DMS114 treated with DMSO at 0.1 percent for 48 hours (cell line): ENCODE measurements around the gene URGCP.

Experiments
- DNase-seq: peaks from one replicate; lab custom pipeline; 2025; ENCODE audit not compliant: unreplicated experiment; lab: John Stamatoyannopoulos, UW

URGCP gene, protein sequence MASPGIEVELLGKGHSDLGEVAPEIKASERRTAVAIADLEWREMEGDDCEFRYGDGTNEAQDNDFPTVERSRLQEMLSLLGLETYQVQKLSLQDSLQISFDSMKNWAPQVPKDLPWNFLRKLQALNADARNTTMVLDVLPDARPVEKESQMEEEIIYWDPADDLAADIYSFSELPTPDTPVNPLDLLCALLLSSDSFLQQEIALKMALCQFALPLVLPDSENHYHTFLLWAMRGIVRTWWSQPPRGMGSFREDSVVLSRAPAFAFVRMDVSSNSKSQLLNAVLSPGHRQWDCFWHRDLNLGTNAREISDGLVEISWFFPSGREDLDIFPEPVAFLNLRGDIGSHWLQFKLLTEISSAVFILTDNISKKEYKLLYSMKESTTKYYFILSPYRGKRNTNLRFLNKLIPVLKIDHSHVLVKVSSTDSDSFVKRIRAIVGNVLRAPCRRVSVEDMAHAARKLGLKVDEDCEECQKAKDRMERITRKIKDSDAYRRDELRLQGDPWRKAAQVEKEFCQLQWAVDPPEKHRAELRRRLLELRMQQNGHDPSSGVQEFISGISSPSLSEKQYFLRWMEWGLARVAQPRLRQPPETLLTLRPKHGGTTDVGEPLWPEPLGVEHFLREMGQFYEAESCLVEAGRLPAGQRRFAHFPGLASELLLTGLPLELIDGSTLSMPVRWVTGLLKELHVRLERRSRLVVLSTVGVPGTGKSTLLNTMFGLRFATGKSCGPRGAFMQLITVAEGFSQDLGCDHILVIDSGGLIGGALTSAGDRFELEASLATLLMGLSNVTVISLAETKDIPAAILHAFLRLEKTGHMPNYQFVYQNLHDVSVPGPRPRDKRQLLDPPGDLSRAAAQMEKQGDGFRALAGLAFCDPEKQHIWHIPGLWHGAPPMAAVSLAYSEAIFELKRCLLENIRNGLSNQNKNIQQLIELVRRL

DNA sequence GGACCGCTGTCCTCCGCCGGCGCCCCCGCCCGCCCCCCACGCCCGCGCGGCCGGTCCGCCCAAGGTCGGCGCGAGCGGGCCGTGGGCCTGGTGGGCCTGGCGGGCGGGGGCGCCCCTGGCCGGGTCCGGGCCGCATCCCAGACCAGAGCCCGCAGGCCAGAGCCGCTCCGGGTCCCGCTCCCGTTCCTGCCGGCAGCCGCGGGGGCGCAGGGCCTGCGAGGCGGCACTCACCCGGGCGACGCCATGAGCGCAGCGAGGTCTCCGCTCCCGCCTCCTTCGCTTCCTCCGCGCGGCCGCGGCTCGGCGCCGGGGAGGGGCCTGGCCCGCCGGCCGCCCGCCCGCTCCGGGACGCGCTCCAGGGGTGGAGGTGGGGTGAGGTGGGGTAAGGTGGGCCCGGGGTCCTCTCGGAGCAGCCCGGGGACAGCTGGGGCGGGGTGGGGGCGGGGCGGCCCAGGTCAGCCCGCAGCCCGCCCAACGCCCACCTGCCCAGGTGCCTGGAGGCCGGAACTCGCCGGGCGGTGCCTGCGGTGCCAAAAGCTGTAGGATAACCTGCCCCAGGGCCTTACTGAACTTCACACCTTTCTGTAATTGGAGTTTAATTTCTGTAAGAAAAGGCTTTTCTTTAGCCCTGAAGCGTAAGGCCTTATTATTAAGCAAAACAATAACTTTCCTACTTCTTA is at the start of gene URGCP:
TSS of gene URGCP (minus strand) at position 266 of the 680 bp plus-strand sequence. CDS start at position 245, 21 bp downstream.
- DNase-seq = no peak

DNA sequence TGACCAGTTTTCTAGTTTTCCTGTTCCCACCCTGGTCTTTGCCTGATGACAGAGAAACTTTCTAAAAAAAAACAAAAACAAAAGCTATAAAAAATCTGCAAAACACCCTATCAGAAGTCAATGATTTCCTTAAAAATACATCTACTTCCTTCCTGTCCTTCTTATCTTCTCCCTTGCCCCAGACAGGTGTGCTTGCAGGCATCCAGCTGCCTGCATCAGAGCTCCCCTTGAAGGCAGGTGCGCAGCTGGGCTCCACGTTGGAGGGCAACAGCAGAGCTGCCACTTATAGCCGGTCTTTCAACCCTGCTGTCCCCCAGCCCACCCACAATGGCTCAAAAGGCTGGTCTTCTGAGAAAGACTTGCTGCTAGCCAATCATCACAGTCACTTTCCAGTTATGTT is 49.6 kb upstream of the URGCP start:
- no peak for DNase-seq

GRCh38 chr7:43954524-43955228 is 48.3 kb upstream of the URGCP start:
- peak; percentile 45 for DNase-seq

- DNase-seq = no peak
Measured at GRCh38 chr7:43953071-43953470, 46.7 kb upstream of the URGCP start.

GRCh38 chr7:43952028-43952427 is 45.6 kb upstream of the URGCP start:
- no peak for DNase-seq

- no peak for DNase-seq
Measured at GRCh38 chr7:43944286-43944685, 37.9 kb upstream of the URGCP start.

DNA sequence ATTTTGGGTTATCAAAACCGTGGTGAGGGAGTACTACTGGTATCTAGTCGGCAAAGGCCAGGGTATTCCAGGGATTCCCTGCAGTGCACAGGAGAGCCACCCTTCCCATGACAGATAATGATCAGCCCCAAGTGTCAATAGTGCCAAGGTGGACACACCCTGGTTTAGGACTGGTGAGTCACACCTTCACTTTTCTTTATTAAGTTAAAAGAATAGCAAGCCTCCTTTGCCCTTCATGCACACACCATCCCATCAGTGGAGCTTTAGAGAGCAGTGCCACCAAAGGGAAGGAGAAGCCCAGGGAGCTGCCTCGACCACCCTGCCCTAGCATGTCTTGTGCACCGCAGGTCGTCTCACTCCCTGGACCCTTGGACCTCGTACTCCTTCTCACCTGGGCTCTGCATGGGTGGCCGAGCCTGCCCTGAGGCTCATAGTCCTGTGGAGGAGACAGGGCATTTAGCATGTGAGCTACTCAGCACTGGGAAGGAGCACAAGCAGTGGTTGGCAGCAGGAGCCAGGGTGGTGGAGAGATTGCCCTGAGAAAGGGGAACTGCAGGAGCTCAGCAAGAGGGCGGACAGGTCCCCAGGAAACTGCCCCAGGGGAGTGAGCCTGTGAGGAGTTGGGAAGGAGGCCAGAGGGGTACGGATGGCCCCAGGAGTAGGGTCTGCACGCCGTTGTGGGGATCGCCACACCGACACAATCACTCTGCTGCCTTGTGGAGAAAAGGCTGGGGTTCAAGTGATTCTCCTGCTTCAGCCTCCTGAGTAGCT is 37.2 kb upstream of the URGCP start:
- DNase-seq = no peak

- no peak for DNase-seq
Measured at GRCh38 chr7:43942997-43943396, 36.6 kb upstream of the URGCP start.

- DNase-seq = no peak
Measured at GRCh38 chr7:43942250-43942649, 35.9 kb upstream of the URGCP start.

- DNase-seq = no peak
Measured at GRCh38 chr7:43938892-43939482, 32.6 kb upstream of the URGCP start.

DNA sequence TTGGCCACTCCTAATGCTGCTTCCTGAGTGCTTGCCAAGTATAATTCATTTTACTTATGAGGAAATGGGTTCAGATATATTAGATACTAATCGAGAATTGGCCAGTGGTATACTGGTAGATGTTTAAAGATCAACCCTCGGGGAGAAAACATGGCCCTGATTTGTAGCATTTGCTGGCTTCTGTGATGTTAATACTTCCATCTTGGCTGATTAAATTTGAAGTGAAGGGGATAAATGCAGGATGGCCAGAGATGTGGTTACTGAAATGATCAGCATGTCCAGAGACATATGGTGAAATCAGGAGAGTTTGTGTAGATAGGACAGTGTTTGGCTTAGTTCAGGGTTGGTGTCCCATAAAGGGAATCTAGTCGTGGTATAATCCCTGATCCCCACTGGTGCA is 31.0 kb upstream of the URGCP start:
- DNase-seq = no peak

DNA sequence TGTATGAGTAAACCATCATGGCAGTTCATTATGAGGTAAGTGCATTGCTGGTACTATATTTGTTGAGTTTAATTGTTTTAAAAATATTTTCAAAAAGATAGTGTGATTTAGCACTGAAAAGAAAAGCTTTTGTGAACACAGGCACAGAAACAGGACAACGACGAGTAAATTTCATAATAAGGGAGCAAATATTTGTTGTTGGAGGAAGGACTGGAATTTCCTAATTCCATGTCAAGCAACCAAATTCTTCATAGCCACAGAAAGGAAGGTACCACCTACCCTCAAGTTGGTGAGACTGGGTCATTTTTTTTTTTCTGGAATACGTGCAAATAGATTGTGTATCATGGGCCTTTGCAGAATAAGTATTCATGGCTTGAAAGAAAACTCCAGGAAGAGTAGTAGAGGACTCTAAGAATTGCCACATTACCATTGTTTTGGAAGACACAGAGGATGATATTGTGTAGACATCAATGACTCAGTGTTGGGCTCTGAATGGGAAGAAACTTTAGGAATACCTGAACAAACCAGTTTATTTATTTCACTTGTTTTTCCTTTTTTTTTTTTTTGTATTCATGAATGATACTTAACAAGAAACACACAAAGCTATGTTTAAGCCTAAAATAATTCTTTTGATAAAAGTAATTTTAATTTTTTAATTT is 27.6 kb upstream of the URGCP start:
- no peak for DNase-seq

DNA sequence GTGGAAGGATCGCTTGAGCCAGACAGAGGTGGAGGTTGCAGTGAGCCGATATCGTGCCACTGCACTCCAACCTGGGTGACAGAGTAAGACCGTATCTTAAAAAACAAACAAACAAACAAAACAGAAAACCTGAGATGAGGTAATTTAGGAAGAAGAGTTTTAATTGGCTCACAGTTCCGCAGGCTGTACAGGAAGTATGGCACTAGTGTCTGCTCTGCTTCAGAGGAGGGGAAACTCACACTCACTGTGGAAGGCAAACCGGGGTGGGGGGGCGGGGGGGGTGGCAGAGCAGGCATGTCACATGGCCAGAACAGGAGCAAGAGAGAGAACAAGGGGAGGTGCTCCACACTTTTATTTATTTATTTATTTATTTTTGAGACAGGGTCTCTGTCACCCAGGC is 24.9 kb upstream of the URGCP start:
- no peak for DNase-seq

DNA sequence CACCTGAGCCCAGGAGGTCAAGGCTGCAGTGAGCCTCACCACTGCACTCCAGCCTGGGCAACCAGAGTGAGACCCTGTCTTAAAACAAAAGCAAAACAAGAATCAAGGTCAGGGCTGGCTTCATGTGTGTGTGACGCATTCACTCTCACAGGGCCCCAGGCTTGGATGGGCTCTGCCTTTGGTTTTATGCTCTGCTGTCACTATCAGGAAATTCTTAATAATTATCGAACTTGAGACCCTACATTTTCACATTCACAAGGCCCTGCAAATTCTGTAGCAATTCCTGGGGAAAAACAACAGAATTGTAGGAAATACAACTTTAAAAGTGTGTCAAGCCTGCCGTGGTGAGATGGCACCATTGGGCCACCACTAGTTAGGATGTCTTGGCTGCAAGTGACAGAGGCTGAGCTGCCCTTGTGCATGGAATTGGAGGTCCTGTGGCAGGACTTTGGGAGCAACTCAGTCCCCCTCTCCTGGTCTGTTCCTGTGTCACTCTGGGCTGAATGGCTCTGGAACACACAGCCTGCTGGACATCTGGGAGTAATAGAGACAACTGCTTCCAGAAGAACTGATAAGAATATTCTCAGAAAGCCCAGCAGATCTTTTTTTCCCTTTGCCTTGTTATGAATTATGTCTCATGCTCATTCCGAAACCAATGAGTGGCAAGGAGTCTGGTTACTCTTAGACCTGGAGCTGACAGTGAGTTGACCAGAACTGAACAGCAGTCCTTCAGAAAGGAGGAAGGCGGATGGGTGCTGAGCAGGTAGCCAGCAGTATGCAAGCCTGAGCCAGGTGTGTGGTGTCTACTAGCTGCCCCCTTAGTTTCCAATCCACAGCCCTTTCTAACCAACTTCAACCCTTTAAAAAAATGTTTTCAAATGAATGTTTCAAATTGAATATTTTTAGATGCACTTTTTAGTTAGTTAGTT is 23.4 kb upstream of the URGCP start:
- DNase-seq = no peak

DNA sequence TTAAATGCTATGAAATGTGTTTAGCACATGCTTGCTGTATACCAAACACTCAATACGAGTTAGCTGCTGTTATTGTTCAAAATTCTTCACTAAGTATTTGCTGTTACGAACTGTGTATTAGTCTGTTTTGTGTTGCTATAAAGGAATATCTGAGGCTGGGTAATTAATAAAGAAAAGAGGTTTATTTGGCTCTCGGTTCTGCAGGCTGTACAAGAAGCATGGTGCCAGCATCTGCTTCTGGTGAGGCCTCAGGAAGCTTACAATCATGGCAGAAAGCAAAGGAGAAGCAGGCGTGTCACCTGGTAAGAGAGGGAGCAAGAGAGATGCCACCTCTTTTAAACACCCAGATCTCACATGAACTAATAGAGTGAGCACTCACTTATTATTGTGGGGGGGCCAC is 21.4 kb upstream of the URGCP start:
- DNase-seq = no peak

- DNase-seq = no peak
Measured at GRCh38 chr7:43926798-43927123, 20.4 kb upstream of the URGCP start.

- DNase-seq = peak; percentile 61
Measured at GRCh38 chr7:43925984-43926797, 19.8 kb upstream of the URGCP start, which contains the start of gene UBE2D4. UBE2D4 (plus strand) TSS chr7:43926436; CDS start chr7:43926533, 97 bp downstream.
